IMR-90 (cell line): ENCODE data around the gene LSM7. TPM values are rescaled to one million over a fixed set of nuclear protein-coding genes. Genes with fewer than 3 reads are reported as not detected.

ENCODE experiments used
- ATAC-seq: fragments of 200-7000 bp; cut with Tn5 transposase; 2 replicates; pipeline ENCODE4 v1.9.1; 2020; ENCODE audit warnings: low read depth, mild to moderate bottlenecking, moderate library complexity
- BruUV-seq: library from RNA; stranded (reverse); fragments of 400-500 nt; replicated peaks from 2 replicates; lab custom pipeline; 2021; lab: Mats Ljungman, UMichigan
- CTCF ChIA-PET: fragments of 300-600 bp; formaldehyde crosslinking; extraction: SDS; loops from one replicate; lab custom pipeline; 2021; ENCODE audit warnings: antibody characterized with exemption; lab: Yijun Ruan, JAX
- POLR2A ChIA-PET: fragments of 300-600 bp; sonication (Branson Sonifier 250); formaldehyde crosslinking; loops from one replicate; lab custom pipeline; 2022; ENCODE audit warnings: antibody characterized with exemption; ENCODE audit not compliant: unreplicated experiment; lab: Charles Lee
- DNase-seq: peaks from one replicate; pipeline ENCODE4 v3.0.0; 2013
- H2AFZ ChIP-seq: replicated peaks from 2 replicates; pipeline ENCODE3; 2013; ENCODE audit warnings: low read length, mild to moderate bottlenecking; ENCODE audit not compliant: poor library complexity
- H2AK5ac ChIP-seq: 2 replicates; pipeline ENCODE4 v1.6.1; 2013; ENCODE audit warnings: low read depth, low read length, inconsistent platforms
- H2AK9ac ChIP-seq: replicated peaks from 2 replicates; pipeline ENCODE3; 2013; ENCODE audit warnings: mild to moderate bottlenecking, low read depth, low read length, moderate library complexity; ENCODE audit not compliant: poor library complexity
- H2BK120ac ChIP-seq: 2 replicates; pipeline ENCODE4 v1.6.1; 2013; ENCODE audit warnings: low read depth, low read length, inconsistent platforms
- H2BK15ac ChIP-seq: 3 replicates; pipeline ENCODE4 v1.6.1; 2013; ENCODE audit warnings: low read depth, low read length, inconsistent platforms
- H2BK20ac ChIP-seq: 2 replicates; pipeline ENCODE4 v1.6.1; 2013; ENCODE audit warnings: low read depth, mild to moderate bottlenecking, inconsistent platforms, low read length, moderate library complexity
- H2BK5ac ChIP-seq: 2 replicates; pipeline ENCODE4 v1.6.1; 2013; ENCODE audit warnings: mild to moderate bottlenecking, low read depth, low read length, inconsistent platforms; ENCODE audit not compliant: poor library complexity, severe bottlenecking
- H3K14ac ChIP-seq: replicated peaks from 2 replicates; pipeline ENCODE4 v1.6.1; 2013; ENCODE audit warnings: low read depth, low read length, inconsistent platforms
- H3K18ac ChIP-seq: 2 replicates; pipeline ENCODE4 v1.6.1; 2013; ENCODE audit warnings: low read depth, low read length, control low read depth
- H3K23ac ChIP-seq: 2 replicates; pipeline ENCODE4 v1.6.1; 2013; ENCODE audit warnings: low read depth, low read length, inconsistent platforms
- H3K27ac ChIP-seq: 2 replicates; pipeline ENCODE4 v1.5.1; 2013; ENCODE audit warnings: mild to moderate bottlenecking, control low read depth, low read length; ENCODE audit not compliant: insufficient read depth
- H3K27me3 ChIP-seq: 2 replicates; pipeline ENCODE4 v1.6.1; 2013; ENCODE audit warnings: low read length; ENCODE audit not compliant: control insufficient read depth, insufficient read depth
- H3K36me3 ChIP-seq: 2 replicates; pipeline ENCODE4 v1.6.1; 2013; ENCODE audit warnings: low read length, mixed read lengths; ENCODE audit not compliant: control insufficient read depth, insufficient read depth
- H3K4ac ChIP-seq: 2 replicates; pipeline ENCODE4 v1.6.1; 2013; ENCODE audit warnings: low read depth, low read length, inconsistent platforms
- H3K4me1 ChIP-seq: 2 replicates; pipeline ENCODE4 v1.6.1; 2013; ENCODE audit warnings: low read length, mixed read lengths; ENCODE audit not compliant: control insufficient read depth, insufficient read depth
- H3K4me2 ChIP-seq: 2 replicates; pipeline ENCODE4 v1.6.1; 2013; ENCODE audit warnings: low read depth, mild to moderate bottlenecking, control low read depth, low read length, moderate library complexity
- H3K4me3 ChIP-seq: 2 replicates; pipeline ENCODE4 v1.5.1; 2013; ENCODE audit warnings: low read depth, mild to moderate bottlenecking, control low read depth, low read length, moderate library complexity; ENCODE audit not compliant: insufficient read depth
- H3K56ac ChIP-seq: 2 replicates; pipeline ENCODE4 v1.6.1; 2013; ENCODE audit warnings: low read length, inconsistent platforms; ENCODE audit not compliant: insufficient read depth; ENCODE audit errors: extremely low read depth
- H3K79me1 ChIP-seq, 2 experiments: 2 replicates each; pipeline ENCODE4 v1.6.1; 2013; ENCODE audit warnings: low read length in 2 of 2, inconsistent platforms in 1 of 2, low read depth in 1 of 2
- H3K9ac ChIP-seq: 2 replicates; pipeline ENCODE4 v1.6.1; 2013; ENCODE audit warnings: low read depth, low read length, control low read depth
- H3K9me1 ChIP-seq: 2 replicates; pipeline ENCODE4 v1.6.1; 2013; ENCODE audit warnings: low read length, inconsistent platforms; ENCODE audit not compliant: insufficient read depth
- H3K9me3 ChIP-seq: 2 replicates; pipeline ENCODE4 v1.6.1; 2013; ENCODE audit warnings: low read length; ENCODE audit not compliant: control insufficient read depth, insufficient read depth
- H4K20me1 ChIP-seq: 2 replicates; pipeline ENCODE4 v1.6.1; 2013; ENCODE audit warnings: low read length, inconsistent platforms; ENCODE audit not compliant: insufficient read depth
- H4K5ac ChIP-seq: 2 replicates; pipeline ENCODE4 v1.6.1; 2013; ENCODE audit warnings: mild to moderate bottlenecking, low read depth, low read length, control low read depth
- H4K8ac ChIP-seq, 2 experiments: 2 replicates each; pipeline ENCODE4 v1.6.1; 2013; ENCODE audit warnings: low read depth in 2 of 2, low read length in 2 of 2, control low read depth in 1 of 2, inconsistent platforms in 1 of 2
- H4K91ac ChIP-seq: 2 replicates; pipeline ENCODE4 v1.6.1; 2013; ENCODE audit warnings: low read depth, low read length, inconsistent platforms; ENCODE audit not compliant: insufficient read depth
- BHLHE40 ChIP-seq: fragments of 150-350 bp; IDR thresholded peaks from 2 replicates; pipeline ENCODE4 v1.6.1; 2016; ENCODE audit warnings: mild to moderate bottlenecking, low read depth, low read length
- CEBPB ChIP-seq: IDR thresholded peaks from 2 replicates; pipeline ENCODE4 v1.6.1; 2012; ENCODE audit warnings: low read depth, low read length, improper control_type of control experiment
- CHD1 ChIP-seq: IDR thresholded peaks from 2 replicates; pipeline ENCODE4 v1.6.1; 2012; ENCODE audit warnings: low read depth, low read length, improper control_type of control experiment
- FOS ChIP-seq: fragments of 150-350 bp; IDR thresholded peaks from 2 replicates; pipeline ENCODE4 v1.6.1; 2016; ENCODE audit warnings: low read depth, low read length
- MAFK ChIP-seq: IDR thresholded peaks from 2 replicates; pipeline ENCODE4 v1.6.1; 2012; ENCODE audit warnings: low read depth, low read length, improper control_type of control experiment
- MAZ ChIP-seq: IDR thresholded peaks from 2 replicates; pipeline ENCODE4 v1.6.1; 2012; ENCODE audit warnings: low read depth, mild to moderate bottlenecking, low read length, improper control_type of control experiment, moderate library complexity, borderline replicate concordance
- MXI1 ChIP-seq: IDR thresholded peaks from 2 replicates; pipeline ENCODE4 v1.6.1; 2012; ENCODE audit warnings: low read depth, mild to moderate bottlenecking, low read length, moderate library complexity, borderline replicate concordance
- NFE2L2 ChIP-seq: fragments of 150-350 bp; IDR thresholded peaks from 2 replicates; pipeline ENCODE4 v1.6.1; 2016; ENCODE audit warnings: low read depth, mild to moderate bottlenecking, low read length
- POLR2A ChIP-seq: IDR thresholded peaks from 2 replicates; pipeline ENCODE4 v1.6.1; 2012; ENCODE audit warnings: mild to moderate bottlenecking, low read depth, low read length
- RAD21 ChIP-seq: IDR thresholded peaks from 2 replicates; pipeline ENCODE4 v1.6.1; 2012; ENCODE audit warnings: low read length, improper control_type of control experiment
- RCOR1 ChIP-seq: IDR thresholded peaks from 2 replicates; pipeline ENCODE4 v1.6.1; 2012; ENCODE audit warnings: mild to moderate bottlenecking, low read length, improper control_type of control experiment; ENCODE audit not compliant: insufficient replicate concordance
- RFX5 ChIP-seq: IDR thresholded peaks from 2 replicates; pipeline ENCODE4 v1.8.0; 2012; ENCODE audit warnings: low read depth, mild to moderate bottlenecking, low read length, moderate library complexity
- SMC3 ChIP-seq: fragments of 150-350 bp; IDR thresholded peaks from 2 replicates; pipeline ENCODE4 v1.6.1; 2016; ENCODE audit warnings: low read depth, mild to moderate bottlenecking, antibody characterized with exemption, low read length, moderate library complexity
- whole genome bisulfite sequencing, 2 experiments: methylation state at CpG; one replicate each; pipeline versions ENCODE4 v1.1.5 to v1.1.7; 2013; ENCODE audit warnings: missing lambda C conversion rate in 2 of 2; ENCODE audit not compliant: insufficient read length in 1 of 2; ENCODE audit errors: extremely low coverage in 2 of 2; 5-methylcytosine and 5-hydroxymethylcytosine counted together
- dilution Hi-C: fragments of 300-500 bp; cut with HindIII; formaldehyde crosslinking; loops from one replicate; pipeline ENCODE4 v1.14.3; 2018; ENCODE audit warnings: low sequenced_read_pairs; ENCODE audit not compliant: unreplicated experiment
- in situ Hi-C: fragments of 300-500 bp; cut with MboI; formaldehyde crosslinking; loops from 3 replicates; pipeline ENCODE4 v1.14.3; 2019; ENCODE audit warnings: low sequenced_read_pairs, inconsistent platforms, mixed read lengths
- intact Hi-C: fragments of 100-400 bp; cut with micrococcal nuclease; formaldehyde crosslinking; loops from 2 replicates; pipeline ENCODE4 v1.10.0; 2022
- polyA plus RNA-seq, 3 experiments: library from polyadenylated mRNA; depleted of rRNA; stranded (reverse); fragments of >200 nt; gene quantifications; 2 replicates each; pipeline ENCODE4 v1.2.3, GENCODE V29; 2012; ENCODE audit warnings: low replicate concordance in 1 of 3
- total RNA-seq: library from RNA; depleted of rRNA; stranded (reverse); fragments of >200 nt; gene quantifications from 2 replicates; pipeline ENCODE4 v1.2.3, GENCODE V29; 2012
- TF ChIP-seq, protein P1 (sequence below): fragments of 150-350 bp; IDR thresholded peaks from 2 replicates; pipeline ENCODE4 v1.6.1; 2017; ENCODE audit warnings: mild to moderate bottlenecking, antibody characterized with exemption, low read length, low read depth
- TF ChIP-seq, protein P2 (sequence below): conservative IDR thresholded peaks from 2 replicates; pipeline ENCODE4 v1.5.1; 2012; ENCODE audit warnings: mild to moderate bottlenecking, low read depth, low read length, improper control_type of control experiment
- TF ChIP-seq, protein P3 (sequence below): fragments of 150-350 bp; IDR thresholded peaks from 2 replicates; pipeline ENCODE4 v1.6.1; 2016; ENCODE audit warnings: low read depth, mild to moderate bottlenecking, low read length, moderate library complexity, borderline replicate concordance

Gene LSM7
- total and polyA plus RNA-seq, 2 of the 4 experiments (the other 2 are of a cell fraction) = 145 to 708 TPM

DNA sequence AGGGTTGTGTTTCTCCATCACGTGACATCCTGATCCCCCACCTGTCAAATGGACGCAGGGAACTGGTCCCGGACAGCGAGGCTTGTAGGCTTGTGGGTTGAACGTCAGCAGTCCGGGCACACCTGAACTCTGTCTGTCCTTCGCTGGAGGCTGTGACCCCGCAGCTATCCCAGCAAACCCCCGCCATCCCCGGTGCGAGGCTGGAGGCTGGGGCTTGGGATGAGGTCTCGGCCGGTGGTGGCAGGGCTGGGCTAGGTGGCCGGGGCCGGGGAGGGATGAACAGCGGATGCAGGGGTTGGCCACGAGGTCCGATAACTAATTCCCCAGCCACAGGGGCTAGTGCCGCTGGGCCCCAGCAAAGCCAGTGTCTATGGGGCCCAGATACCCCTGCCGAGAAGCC is 8.8 kb downstream of the LSM7 start:
- Histone ChIP-seq H2AFZ (no peak overlapping the region), H3K23ac (no peak overlapping the region), H3K14ac (no peak overlapping the region), H3K9me3 (peaks cover 3% of the 10 kb centered on the region), H3K27ac (no peak overlapping the region), H3K56ac (no peak overlapping the region), H3K27me3 (no peaks in the 10 kb centered on the region), H3K4me1 (no peaks in the 10 kb centered on the region), H3K9ac (no peak overlapping the region), H3K18ac (no peak overlapping the region), H2AK9ac (no peak overlapping the region), H2AK5ac (no peak overlapping the region), H2BK15ac (no peak overlapping the region), H3K36me3 (peaks cover 24% of the 10 kb centered on the region), H3K4me2 (no peak overlapping the region), H3K4me3 (no peak overlapping the region), H4K8ac (no peak overlapping the region), H4K5ac (no peak overlapping the region), H2BK120ac (no peak overlapping the region), H3K9me1 (no peaks in the 10 kb centered on the region), H3K79me1 (peaks cover 2 to 8% of the 10 kb centered on the region in 2 experiments; a peak in 3 of 4 replicates), H4K20me1 (no peaks in the 10 kb centered on the region; the same call in 1 of the 2 replicates), H4K91ac (no peak overlapping the region), H2BK5ac (no peak overlapping the region), H2BK20ac (no peak overlapping the region), H3K4ac (no peak overlapping the region)
- ATAC-seq (no peak), DNase-seq (no peak)
- WGBS, 2 experiments = 94% methylated on average over 7 of the region's 20 CpGs; no CpG with 5 or more reads in 1 of the 2 experiments
- CTCF ChIA-PET = no interaction called here
- TF ChIP-seq CEBPB (no peak), RAD21 (no peak), MAZ (no peak), MXI1 (no peak), POLR2A (no peak), SMC3 (no peak), NFE2L2 (no peak), RCOR1 (no peak), RFX5 (no peak), BHLHE40 (no peak), FOS (no peak), CHD1 (no peak), MAFK (no peak)
- TF ChIP-seq, protein P1, sequence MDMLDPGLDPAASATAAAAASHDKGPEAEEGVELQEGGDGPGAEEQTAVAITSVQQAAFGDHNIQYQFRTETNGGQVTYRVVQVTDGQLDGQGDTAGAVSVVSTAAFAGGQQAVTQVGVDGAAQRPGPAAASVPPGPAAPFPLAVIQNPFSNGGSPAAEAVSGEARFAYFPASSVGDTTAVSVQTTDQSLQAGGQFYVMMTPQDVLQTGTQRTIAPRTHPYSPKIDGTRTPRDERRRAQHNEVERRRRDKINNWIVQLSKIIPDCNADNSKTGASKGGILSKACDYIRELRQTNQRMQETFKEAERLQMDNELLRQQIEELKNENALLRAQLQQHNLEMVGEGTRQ = no peak
- TF ChIP-seq, protein P2, sequence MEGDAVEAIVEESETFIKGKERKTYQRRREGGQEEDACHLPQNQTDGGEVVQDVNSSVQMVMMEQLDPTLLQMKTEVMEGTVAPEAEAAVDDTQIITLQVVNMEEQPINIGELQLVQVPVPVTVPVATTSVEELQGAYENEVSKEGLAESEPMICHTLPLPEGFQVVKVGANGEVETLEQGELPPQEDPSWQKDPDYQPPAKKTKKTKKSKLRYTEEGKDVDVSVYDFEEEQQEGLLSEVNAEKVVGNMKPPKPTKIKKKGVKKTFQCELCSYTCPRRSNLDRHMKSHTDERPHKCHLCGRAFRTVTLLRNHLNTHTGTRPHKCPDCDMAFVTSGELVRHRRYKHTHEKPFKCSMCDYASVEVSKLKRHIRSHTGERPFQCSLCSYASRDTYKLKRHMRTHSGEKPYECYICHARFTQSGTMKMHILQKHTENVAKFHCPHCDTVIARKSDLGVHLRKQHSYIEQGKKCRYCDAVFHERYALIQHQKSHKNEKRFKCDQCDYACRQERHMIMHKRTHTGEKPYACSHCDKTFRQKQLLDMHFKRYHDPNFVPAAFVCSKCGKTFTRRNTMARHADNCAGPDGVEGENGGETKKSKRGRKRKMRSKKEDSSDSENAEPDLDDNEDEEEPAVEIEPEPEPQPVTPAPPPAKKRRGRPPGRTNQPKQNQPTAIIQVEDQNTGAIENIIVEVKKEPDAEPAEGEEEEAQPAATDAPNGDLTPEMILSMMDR = no peak
- TF ChIP-seq, protein P3, sequence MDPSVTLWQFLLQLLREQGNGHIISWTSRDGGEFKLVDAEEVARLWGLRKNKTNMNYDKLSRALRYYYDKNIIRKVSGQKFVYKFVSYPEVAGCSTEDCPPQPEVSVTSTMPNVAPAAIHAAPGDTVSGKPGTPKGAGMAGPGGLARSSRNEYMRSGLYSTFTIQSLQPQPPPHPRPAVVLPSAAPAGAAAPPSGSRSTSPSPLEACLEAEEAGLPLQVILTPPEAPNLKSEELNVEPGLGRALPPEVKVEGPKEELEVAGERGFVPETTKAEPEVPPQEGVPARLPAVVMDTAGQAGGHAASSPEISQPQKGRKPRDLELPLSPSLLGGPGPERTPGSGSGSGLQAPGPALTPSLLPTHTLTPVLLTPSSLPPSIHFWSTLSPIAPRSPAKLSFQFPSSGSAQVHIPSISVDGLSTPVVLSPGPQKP = no peak
- POLR2A ChIA-PET = no interaction called here
- BruUV-seq = no TSS peak
- intact Hi-C loops (no loop called here), dilution Hi-C loops (no loop called here), in situ Hi-C loops (loop anchor here (10.0 kb wide), 1 partner anchor 165 kb away; the partner anchor contains the start of gene AP3D1)
